A549 (cell line): ENCODE data around the gene ZXDC. TPM values are rescaled to one million over a fixed set of nuclear protein-coding genes. Genes with fewer than 3 reads are reported as not detected.

Experiments used
- ATAC-seq, 2 experiments: fragments of 200-7000 bp in 1 of 2; fragments of >200 bp in 1 of 2; cut with Nextera tagmentation in 1 of 2; cut with Tn5 transposase in 1 of 2; 3 replicates each; pipeline versions ENCODE4 v1.8.0 to v1.9.1; 2018 to 2020; ENCODE audit warnings: mild to moderate bottlenecking in 1 of 2, moderate library complexity in 1 of 2
- CTCF ChIA-PET: fragments of 300-600 bp; sonication (Branson Sonifier 250); formaldehyde crosslinking; extraction: SDS; loops from one replicate; lab custom pipeline; 2021; ENCODE audit warnings: antibody characterized with exemption, inconsistent platforms; lab: Yijun Ruan, JAX
- POLR2A ChIA-PET: fragments of 350-600 bp; formaldehyde crosslinking; extraction: SDS; loops from one replicate; lab custom pipeline; 2021; ENCODE audit warnings: antibody characterized with exemption, inconsistent platforms; lab: Yijun Ruan, JAX
- DNase-seq, 2 experiments: peaks; one replicate each; pipeline versions ENCODE4 v3.0.0 to v3.0.0-alpha.2; 2011 to 2016; ENCODE audit warnings: low read depth in 1 of 2, low spot score in 1 of 2
- FAIRE-seq: peaks from 2 replicates; lab custom pipeline; 2011; peaks lifted over from hg19 to GRCh38; lab: Jason Lieb, UNC
- H3K27ac ChIP-seq, 2 experiments: fragments of >200 bp; sonication (Bioruptor Twin); formaldehyde crosslinking; 3 replicates each; pipeline ENCODE4 v1.5.1; 2016 to 2017
- H3K4me1 ChIP-seq: fragments of >200 bp; sonication (Bioruptor Twin); formaldehyde crosslinking; 3 replicates; pipeline ENCODE4 v1.6.1; 2016
- H3K4me2 ChIP-seq: fragments of >200 bp; sonication (Bioruptor Twin); formaldehyde crosslinking; 3 replicates; pipeline ENCODE4 v1.6.1; 2016
- H3K4me3 ChIP-seq: fragments of >200 bp; sonication (Bioruptor Twin); formaldehyde crosslinking; 3 replicates; pipeline ENCODE4 v1.5.1; 2016
- H3K9me3 ChIP-seq: fragments of >200 bp; sonication (Bioruptor Twin); formaldehyde crosslinking; 3 replicates; pipeline ENCODE4 v1.6.1; 2016
- CBX2 ChIP-seq: fragments of 200-600 bp; sonication (generic); IDR thresholded peaks from 2 replicates; pipeline ENCODE4 v1.6.1; 2016; ENCODE audit warnings: low read depth, mild to moderate bottlenecking, borderline replicate concordance
- CBX8 ChIP-seq: fragments of 200-600 bp; sonication (generic); IDR thresholded peaks from 2 replicates; pipeline ENCODE4 v1.6.1; 2016
- CHD2 ChIP-seq: fragments of 150-350 bp; IDR thresholded peaks from 2 replicates; pipeline ENCODE4 v1.6.1; 2014; ENCODE audit warnings: low read length; ENCODE audit not compliant: partially characterized antibody
- EHMT2 ChIP-seq: fragments of 200-600 bp; sonication (generic); IDR thresholded peaks from 2 replicates; pipeline ENCODE4 v1.6.1; 2016; ENCODE audit warnings: antibody characterized with exemption, low read depth, mild to moderate bottlenecking, moderate library complexity
- ELK1 ChIP-seq: fragments of 150-350 bp; IDR thresholded peaks from 2 replicates; pipeline ENCODE4 v1.6.1; 2014; ENCODE audit warnings: low read depth, mild to moderate bottlenecking, low read length
- FOSL2 ChIP-seq, 2 experiments: fragments of 450-650 bp in 1 of 2; fragments of >200 bp in 1 of 2; sonication (Bioruptor Twin) in 1 of 2; formaldehyde crosslinking; IDR thresholded peaks; 2 replicates each; pipeline versions ENCODE4 v1.5.0 to v1.6.1; 2016 to 2020; ENCODE audit warnings: mild to moderate bottlenecking in 1 of 2, moderate library complexity in 1 of 2
- GATA3 ChIP-seq: IDR thresholded peaks from 2 replicates; pipeline ENCODE4 v1.6.1; 2012; ENCODE audit warnings: borderline replicate concordance
- HDAC2 ChIP-seq: fragments of 200-600 bp; sonication (generic); IDR thresholded peaks from 2 replicates; pipeline ENCODE4 v1.6.1; 2016
- HEYL ChIP-seq: fragments of 250-450 bp; sonication (Bioruptor Pico); IDR thresholded peaks from 2 replicates; pipeline ENCODE4 v1.8.0; 2021; ENCODE audit warnings: mild to moderate bottlenecking, moderate library complexity
- HOXA7 ChIP-seq: fragments of 250-450 bp; sonication (Bioruptor Pico); IDR thresholded peaks from 2 replicates; pipeline ENCODE4 v1.5.0; 2020; ENCODE audit warnings: mild to moderate bottlenecking, moderate library complexity
- HOXB13 ChIP-seq: fragments of 250-450 bp; sonication (Bioruptor Pico); IDR thresholded peaks from 2 replicates; pipeline ENCODE4 v1.5.0; 2020; ENCODE audit warnings: low read depth, mild to moderate bottlenecking, moderate library complexity
- JUN ChIP-seq, 2 experiments: fragments of >200 bp; sonication (Bioruptor Twin); formaldehyde crosslinking; IDR thresholded peaks; 2 replicates in 1 of 2; 3 replicates in 1 of 2; pipeline ENCODE4 v1.6.1; 2016 to 2017
- KDM1A ChIP-seq: fragments of 200-600 bp; sonication (generic); IDR thresholded peaks from 2 replicates; pipeline ENCODE4 v1.6.1; 2016; ENCODE audit warnings: low read depth, mild to moderate bottlenecking
- KDM5A ChIP-seq: fragments of 200-600 bp; sonication (generic); IDR thresholded peaks from 2 replicates; pipeline ENCODE4 v1.6.1; 2016; ENCODE audit warnings: antibody characterized with exemption, mild to moderate bottlenecking
- MAZ ChIP-seq: fragments of 150-350 bp; IDR thresholded peaks from 2 replicates; pipeline ENCODE4 v1.6.1; 2014; ENCODE audit warnings: antibody characterized with exemption, low read depth, low read length, borderline replicate concordance
- NFE2L2 ChIP-seq: fragments of 150-350 bp; conservative IDR thresholded peaks from 2 replicates; pipeline ENCODE4 v1.6.1; 2014; ENCODE audit warnings: low read length
- NPAS2 ChIP-seq: fragments of 250-450 bp; sonication (Bioruptor Pico); IDR thresholded peaks from 2 replicates; pipeline ENCODE4 v1.8.0; 2022; ENCODE audit warnings: mild to moderate bottlenecking, moderate library complexity, borderline replicate concordance
- NR3C1 ChIP-seq: fragments of >200 bp; sonication (Bioruptor Twin); formaldehyde crosslinking; IDR thresholded peaks from 3 replicates; pipeline ENCODE4 v1.6.1; 2017
- PBX3 ChIP-seq: IDR thresholded peaks from 2 replicates; pipeline ENCODE4 v1.6.1; 2012
- POLR2AphosphoS2 ChIP-seq: conservative IDR thresholded peaks from 2 replicates; pipeline ENCODE4 v1.6.1; 2012; ENCODE audit warnings: low read length, improper control_type of control experiment, inconsistent platforms
- RAD21 ChIP-seq, 2 experiments: fragments of >200 bp in 1 of 2; sonication (Bioruptor Twin) in 1 of 2; formaldehyde crosslinking in 1 of 2; IDR thresholded peaks in 1 of 2; conservative IDR thresholded peaks in 1 of 2; 2 replicates in 1 of 2; 3 replicates in 1 of 2; pipeline ENCODE4 v1.6.1; 2012 to 2018; ENCODE audit warnings: inconsistent platforms in 1 of 2
- RCOR1 ChIP-seq: fragments of 150-350 bp; IDR thresholded peaks from 2 replicates; pipeline ENCODE4 v1.6.1; 2014; ENCODE audit warnings: antibody characterized with exemption, low read length, low read depth
- REST ChIP-seq: fragments of 200-600 bp; sonication (generic); IDR thresholded peaks from 2 replicates; pipeline ENCODE4 v1.6.1; 2016; ENCODE audit warnings: antibody characterized with exemption, mild to moderate bottlenecking, moderate library complexity
- RFX5 ChIP-seq: fragments of 450-650 bp; IDR thresholded peaks from 2 replicates; pipeline ENCODE4 v1.7.1; 2014; ENCODE audit warnings: antibody characterized with exemption, mild to moderate bottlenecking, moderate library complexity
- ZNF302 ChIP-seq: fragments of 250-450 bp; sonication (Bioruptor Pico); IDR thresholded peaks from 2 replicates; pipeline ENCODE4 v1.9.0; 2021; ENCODE audit warnings: inconsistent platforms, mild to moderate bottlenecking, moderate library complexity
- WGBS: methylation state at CpG from one replicate; pipeline ENCODE4 v1.1.6; 2017; ENCODE audit errors: missing lambda C conversion rate; 5-methylcytosine and 5-hydroxymethylcytosine counted together
- polyA plus RNA-seq, 4 experiments: library from polyadenylated mRNA; depleted of rRNA in 3 of 4; stranded (reverse); fragments of >200 nt; fragmentation: RNase III in 1 of 4; extraction: RNeasy Plus Mini Kit Qiagen cat#74134 plus additional on column Dnase treatment in 1 of 4; gene quantifications; 2 replicates in 3 of 4; 3 replicates in 1 of 4; pipeline ENCODE4 v1.2.3, GENCODE V29; 2011 to 2017
- TF ChIP-seq, protein P1 (sequence below): fragments of 250-450 bp; sonication (Bioruptor Pico); IDR thresholded peaks from 2 replicates; pipeline ENCODE4 v1.5.0; 2020; ENCODE audit warnings: low read depth, mild to moderate bottlenecking, moderate library complexity
- TF ChIP-seq, protein P2 (sequence below): fragments of 450-650 bp; IDR thresholded peaks from 2 replicates; pipeline ENCODE4 v1.6.1; 2014; ENCODE audit warnings: antibody characterized with exemption

ZXDC gene
- polyA plus RNA-seq, 2 of the 4 experiments (the other 2 are of a cell fraction) = 6.0 to 8.5 TPM

DNA sequence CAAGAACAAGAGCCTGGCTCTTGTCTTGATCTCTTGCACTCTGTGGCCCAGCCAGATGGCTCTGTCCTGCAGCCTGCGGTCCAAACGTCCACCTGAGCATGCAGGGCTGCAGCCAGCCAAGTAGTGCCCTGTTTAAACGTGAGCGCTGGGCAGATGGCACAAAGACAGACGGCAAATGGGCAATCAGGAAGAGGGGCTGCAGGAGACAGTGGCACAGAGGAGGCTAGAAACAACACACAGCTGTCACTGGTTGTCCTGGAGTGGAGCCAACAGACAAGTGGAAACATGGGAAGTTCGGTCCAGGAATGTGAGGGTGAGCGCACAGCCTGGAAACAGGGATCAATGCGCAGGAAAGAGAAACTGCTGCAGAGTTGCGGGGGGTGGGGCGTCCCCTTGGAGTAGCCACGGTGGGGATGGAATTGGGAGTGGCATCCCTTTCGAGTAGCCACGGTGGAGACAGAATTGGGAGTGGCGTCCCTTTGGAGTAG lies 10.7 kb upstream of the ZXDC start:
- no peak for DNase-seq
- H3K4me1 ChIP-seq = no peaks in the 10 kb centered on the region
- ChIA-PET CTCF (no interaction called here), POLR2A (no interaction called here)
- no peak overlapping the region for H3K4me3 ChIP-seq
- no peak overlapping the region for H3K4me2 ChIP-seq
- ATAC-seq = no peak
- no peak for FAIRE-seq
- H3K9me3 ChIP-seq = no peaks in the 10 kb centered on the region
- TF ChIP-seq, protein P1, sequence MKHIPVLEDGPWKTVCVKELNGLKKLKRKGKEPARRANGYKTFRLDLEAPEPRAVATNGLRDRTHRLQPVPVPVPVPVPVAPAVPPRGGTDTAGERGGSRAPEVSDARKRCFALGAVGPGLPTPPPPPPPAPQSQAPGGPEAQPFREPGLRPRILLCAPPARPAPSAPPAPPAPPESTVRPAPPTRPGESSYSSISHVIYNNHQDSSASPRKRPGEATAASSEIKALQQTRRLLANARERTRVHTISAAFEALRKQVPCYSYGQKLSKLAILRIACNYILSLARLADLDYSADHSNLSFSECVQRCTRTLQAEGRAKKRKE = no peak
- TF ChIP-seq CBX8 = no peak
- TF ChIP-seq CHD2 = no peak
- TF ChIP-seq NFE2L2 = no peak
- TF ChIP-seq POLR2AphosphoS2 = no peak
- no peak for TF ChIP-seq RAD21 (conservative IDR thresholded peaks at IDR 0.05 in 1 of 2, IDR thresholded peaks at IDR 0.05 in 1 of 2)
- TF ChIP-seq KDM1A = no peak
- no peak for TF ChIP-seq HOXB13 (CRISPR knock-in tag)
- no peak for TF ChIP-seq KDM5A
- TF ChIP-seq, protein P2, sequence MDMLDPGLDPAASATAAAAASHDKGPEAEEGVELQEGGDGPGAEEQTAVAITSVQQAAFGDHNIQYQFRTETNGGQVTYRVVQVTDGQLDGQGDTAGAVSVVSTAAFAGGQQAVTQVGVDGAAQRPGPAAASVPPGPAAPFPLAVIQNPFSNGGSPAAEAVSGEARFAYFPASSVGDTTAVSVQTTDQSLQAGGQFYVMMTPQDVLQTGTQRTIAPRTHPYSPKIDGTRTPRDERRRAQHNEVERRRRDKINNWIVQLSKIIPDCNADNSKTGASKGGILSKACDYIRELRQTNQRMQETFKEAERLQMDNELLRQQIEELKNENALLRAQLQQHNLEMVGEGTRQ = no peak
- TF ChIP-seq RCOR1 = no peak
- TF ChIP-seq RFX5 = no peak
- no peak for TF ChIP-seq GATA3
- no peak for TF ChIP-seq HEYL (CRISPR knock-in tag)
- no peak for TF ChIP-seq HOXA7 (CRISPR knock-in tag)
- TF ChIP-seq PBX3 = no peak
- 78% methylated on average over 12 of the region's 14 CpGs for WGBS
- H3K27ac ChIP-seq = no peak overlapping the region

GRCh38 chr3:126485956-126486355 lies 10.3 kb upstream of the ZXDC start:
- Histone ChIP-seq H3K27ac (no peak overlapping the region), H3K4me1 (no peaks in the 10 kb centered on the region), H3K4me3 (no peak overlapping the region), H3K4me2 (no peak overlapping the region), H3K9me3 (no peaks in the 10 kb centered on the region)
- ATAC-seq (no peak), FAIRE-seq (no peak), DNase-seq (no peak)
- ChIA-PET POLR2A (no interaction called here), CTCF (no interaction called here)
- TF ChIP-seq REST = no peak
- TF ChIP-seq HDAC2 = no peak
- no peak for TF ChIP-seq RAD21 (conservative IDR thresholded peaks at IDR 0.05 in 1 of 2, IDR thresholded peaks at IDR 0.05 in 1 of 2)
- no peak for TF ChIP-seq HEYL (CRISPR knock-in tag)
- no peak for TF ChIP-seq NPAS2 (CRISPR knock-in tag)
- TF ChIP-seq, protein P1 = no peak
- TF ChIP-seq CBX2 = no peak
- TF ChIP-seq FOSL2 (IDR thresholded peaks at IDR 0.05) = no peak
- no peak for TF ChIP-seq FOSL2 (CRISPR knock-in tag; IDR thresholded peaks at IDR 0.05)
- TF ChIP-seq, protein P2 = no peak
- no peak for TF ChIP-seq JUN (IDR thresholded peaks at IDR 0.05)
- no peak for TF ChIP-seq ZNF302 (CRISPR knock-in tag)
- no peak for TF ChIP-seq MAZ
- TF ChIP-seq ELK1 = no peak
- TF ChIP-seq NR3C1 = no peak
- TF ChIP-seq EHMT2 = no peak
- 93% methylated on average over 7 of the region's 9 CpGs for WGBS
